ENCODE measurements around the gene EPHX1.
A peak's percentile ranks its signal among the peaks of the same experiment; 100 is the strongest.
"Not testable (repeated sequence)": the region's sequence is repeated elsewhere in the genome, so short reads cannot be mapped to it uniquely, and the experiment has no call there.

The EPHX1 gene

DNA sequence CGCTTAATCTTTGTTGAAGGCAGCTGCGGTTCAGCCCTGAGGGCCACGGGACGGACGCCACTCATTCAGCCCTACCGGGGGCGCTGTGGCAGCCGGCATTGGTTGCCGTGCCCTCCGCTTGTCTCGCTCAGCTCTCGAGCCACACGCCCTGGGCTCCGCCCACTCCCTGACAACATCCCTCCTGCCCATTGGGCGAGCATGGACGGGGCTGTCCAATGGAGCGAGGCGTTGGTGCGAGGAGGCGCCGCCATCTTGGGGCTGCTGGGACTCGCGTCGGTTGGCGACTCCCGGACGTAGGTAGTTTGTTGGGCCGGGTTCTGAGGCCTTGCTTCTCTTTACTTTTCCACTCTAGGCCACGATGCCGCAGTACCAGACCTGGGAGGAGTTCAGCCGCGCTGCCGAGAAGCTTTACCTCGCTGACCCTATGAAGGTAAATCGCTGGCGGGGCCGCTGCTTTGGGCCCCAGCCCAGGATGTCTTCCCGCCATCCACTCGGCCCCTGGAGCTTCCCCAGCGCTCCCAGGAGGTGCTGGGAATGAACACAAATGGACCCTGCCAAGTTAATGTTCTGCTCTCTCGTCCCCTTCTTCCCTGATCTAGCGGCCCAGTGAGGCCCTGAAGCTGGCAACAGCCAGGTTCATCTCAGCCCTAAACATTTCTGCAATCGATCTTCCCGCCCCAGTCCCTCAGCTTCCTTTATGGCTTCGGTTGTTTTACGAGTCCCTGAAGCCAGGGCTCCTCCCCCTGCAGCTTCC, 32.2 kb upstream of the EPHX1 start, which contains the start of gene SRP9:
SRP9 (plus strand) TSS at position 244 of the 754 bp plus-strand sequence; CDS start at position 359, 115 bp downstream.
- peak; percentile 99 for DNase-seq

- DNase-seq: no peak
Measured at GRCh38 chr1:225778337-225778669, 31.6 kb upstream of the EPHX1 start.

- DNase-seq: not testable (repeated sequence)
Measured at GRCh38 chr1:225779165-225779564, 30.8 kb upstream of the EPHX1 start.

GRCh38 chr1:225780134-225780533, 29.8 kb upstream of the EPHX1 start:
- no peak for DNase-seq

GRCh38 chr1:225780630-225781029, 29.3 kb upstream of the EPHX1 start:
- no peak for DNase-seq

DNA sequence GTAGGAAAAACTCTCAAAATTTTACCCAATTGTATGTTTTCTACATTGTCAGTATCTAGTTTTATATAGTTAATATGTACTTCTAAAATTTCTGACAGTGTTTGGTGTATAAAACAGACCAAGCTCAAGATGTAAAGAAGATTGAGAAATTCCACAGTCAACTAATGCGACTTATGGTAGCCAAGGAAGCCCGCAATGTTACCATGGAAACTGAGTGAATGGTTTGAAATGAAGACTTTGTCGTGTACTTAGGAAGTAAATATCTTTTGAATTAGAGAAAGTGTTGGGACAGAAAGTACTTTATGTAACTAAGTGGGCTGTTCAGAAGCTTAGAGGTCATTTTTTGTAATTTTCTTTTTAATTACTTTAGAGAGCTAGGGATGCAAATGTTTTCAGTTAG, 20.8 kb upstream of the EPHX1 start:
- DNase-seq: not testable (repeated sequence)

GRCh38 chr1:225794954-225795353, 15.0 kb upstream of the EPHX1 start:
- no peak for DNase-seq

GRCh38 chr1:225796097-225796496, 13.8 kb upstream of the EPHX1 start:
- not testable (repeated sequence) for DNase-seq

- DNase-seq: not testable (repeated sequence)
Measured at GRCh38 chr1:225801146-225801545, 8.8 kb upstream of the EPHX1 start.

GRCh38 chr1:225806249-225806648, 3.7 kb upstream of the EPHX1 start:
- no peak for DNase-seq

DNA sequence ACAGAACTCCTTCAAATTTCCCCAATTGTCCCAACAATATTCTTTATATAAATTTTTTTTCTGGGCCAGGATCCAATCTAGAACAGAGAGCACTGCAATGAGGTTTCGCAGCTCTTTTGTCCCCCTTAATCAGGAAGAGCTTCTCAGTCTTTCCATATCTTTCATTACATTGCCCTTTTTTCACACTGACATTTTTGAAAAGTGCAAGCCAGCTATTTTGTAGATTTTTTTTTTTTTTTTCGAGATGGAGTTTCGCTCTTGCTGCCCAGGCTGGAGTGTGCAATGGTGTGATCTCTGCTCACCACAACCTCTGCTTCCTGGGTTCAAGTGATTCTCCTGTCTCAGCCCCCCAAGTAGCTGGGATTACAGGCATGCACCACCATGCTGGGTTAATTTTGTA, 3.2 kb upstream of the EPHX1 start:
- DNase-seq: not testable (repeated sequence)

DNA sequence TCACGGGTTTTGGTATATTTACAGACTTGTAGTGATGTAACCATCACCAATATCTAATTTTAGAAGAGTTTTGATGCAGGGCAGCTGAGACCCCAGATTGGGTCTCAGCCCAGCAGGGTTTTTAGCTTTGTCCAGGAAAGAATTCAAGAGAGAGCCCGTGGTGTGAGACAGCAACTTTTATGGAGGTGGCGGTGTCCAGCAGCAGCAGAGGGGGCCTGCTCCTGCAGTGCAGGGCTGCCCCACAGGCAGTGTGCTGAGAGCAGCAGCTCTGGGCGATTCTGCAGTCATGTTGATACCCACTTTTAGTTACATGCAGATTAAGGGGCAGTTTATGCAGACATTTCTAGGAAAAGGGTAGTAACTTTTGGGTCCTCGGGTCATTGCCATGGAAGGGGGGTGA, 1.8 kb upstream of the EPHX1 start:
- DNase-seq: no peak

DNA sequence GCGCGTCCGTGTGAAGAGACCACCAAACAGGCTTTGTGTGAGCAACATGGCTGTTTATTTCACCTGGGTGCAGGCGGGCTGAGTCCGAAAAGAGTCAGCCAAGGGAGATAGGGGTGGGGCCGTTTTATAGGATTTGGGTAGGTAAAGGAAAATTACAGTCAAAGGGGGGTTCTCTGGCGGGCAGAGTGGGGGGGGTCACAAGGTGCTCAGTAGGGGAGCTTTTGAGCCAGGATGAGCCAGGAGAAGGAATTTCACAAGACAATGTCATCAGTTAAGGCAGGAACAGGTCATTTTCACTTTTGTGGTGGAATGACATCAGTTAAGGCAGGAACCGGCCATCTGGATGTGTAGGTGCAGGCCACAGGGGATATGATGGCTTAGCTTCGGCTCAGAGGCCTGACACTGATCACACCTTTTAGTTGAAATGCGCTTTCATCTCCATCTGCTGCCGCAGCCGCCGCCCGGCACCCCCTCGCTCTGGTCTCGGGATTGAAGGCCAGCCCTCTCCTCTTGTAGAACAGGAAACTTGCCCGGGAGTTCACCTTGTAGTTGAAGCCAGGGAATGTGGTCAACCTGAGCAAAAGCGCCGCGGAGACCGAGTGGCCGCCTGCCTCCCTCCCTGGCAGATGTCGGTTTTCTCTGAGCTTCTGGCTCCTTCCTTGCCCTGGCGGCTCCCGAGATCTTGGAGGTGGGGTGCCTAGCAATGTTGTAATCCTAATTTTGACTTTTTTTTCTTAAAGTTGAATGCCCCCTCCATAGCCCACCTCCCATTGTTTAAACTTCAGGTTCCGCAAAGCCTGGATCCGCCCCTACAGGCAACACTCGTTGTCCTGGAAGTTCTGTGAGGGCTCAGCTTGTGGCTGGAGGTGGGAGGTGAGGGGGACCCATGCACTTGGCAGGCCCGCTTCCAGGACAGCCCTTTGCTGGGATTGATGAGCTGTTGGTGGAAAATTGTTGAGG, 935 bp downstream of the EPHX1 start:
- DNase-seq: not testable (repeated sequence)

- no peak for DNase-seq
Measured at GRCh38 chr1:225811622-225812487, 1.9 kb downstream of the EPHX1 start.

DNA sequence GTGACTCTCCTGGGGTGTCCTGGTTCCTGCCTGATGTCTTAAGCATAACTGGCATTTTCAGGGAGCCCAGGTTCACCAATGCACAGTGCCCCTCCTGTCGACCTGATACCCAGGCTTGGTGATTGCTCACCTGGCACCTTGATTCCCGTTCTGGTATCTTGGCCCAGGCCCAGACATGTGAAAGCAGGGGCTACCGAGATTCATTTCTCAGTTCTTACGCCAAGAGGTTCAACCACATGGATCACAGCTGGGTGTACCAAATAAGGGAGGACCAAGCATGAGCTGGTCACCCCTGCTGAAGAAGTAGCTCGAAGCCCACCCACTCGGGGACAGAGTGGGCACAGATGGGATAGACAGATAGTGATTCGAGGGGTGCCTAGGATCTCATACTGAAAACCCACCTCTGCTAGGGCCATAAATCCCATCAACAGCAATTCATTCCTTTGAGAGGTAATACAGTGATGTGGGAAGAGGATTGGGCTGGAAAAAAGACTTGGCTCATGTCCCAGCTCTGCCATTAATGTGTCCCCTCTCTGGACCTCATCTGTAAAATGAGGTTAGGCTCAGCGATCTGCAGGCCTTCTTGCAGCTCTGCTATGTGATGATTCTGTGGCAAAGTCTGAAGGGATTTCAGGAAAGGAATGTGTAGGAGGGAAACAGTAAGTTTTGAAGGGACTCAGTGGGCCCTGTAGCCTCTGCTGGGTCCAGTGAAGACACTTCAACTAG, 2.7 kb downstream of the EPHX1 start:
- DNase-seq: no peak

- no peak for DNase-seq
Measured at GRCh38 chr1:225813214-225813964, 3.5 kb downstream of the EPHX1 start.

- DNase-seq: no peak
Measured at GRCh38 chr1:225814381-225814780, 4.5 kb downstream of the EPHX1 start.

DNA sequence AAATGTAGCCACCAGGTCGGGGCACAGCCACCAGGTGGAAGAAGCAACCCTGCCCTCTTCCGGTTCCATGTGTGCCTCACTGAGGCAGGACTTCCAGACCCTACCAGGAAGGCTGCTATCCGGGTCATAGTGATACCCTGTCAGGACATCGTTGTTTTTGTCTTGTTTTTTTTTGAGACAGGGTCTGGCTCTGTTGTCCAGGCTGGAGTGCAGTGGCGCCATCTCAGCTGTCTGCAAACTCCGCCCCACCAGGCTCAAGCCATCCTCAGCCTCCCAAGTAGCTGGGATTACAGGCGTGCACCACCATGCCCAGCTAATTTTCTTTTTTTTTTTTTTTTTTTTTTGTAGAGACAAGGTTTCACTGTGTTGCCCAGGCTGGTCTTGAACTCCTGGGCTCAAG, 5.2 kb downstream of the EPHX1 start:
- DNase-seq: not testable (repeated sequence)

DNA sequence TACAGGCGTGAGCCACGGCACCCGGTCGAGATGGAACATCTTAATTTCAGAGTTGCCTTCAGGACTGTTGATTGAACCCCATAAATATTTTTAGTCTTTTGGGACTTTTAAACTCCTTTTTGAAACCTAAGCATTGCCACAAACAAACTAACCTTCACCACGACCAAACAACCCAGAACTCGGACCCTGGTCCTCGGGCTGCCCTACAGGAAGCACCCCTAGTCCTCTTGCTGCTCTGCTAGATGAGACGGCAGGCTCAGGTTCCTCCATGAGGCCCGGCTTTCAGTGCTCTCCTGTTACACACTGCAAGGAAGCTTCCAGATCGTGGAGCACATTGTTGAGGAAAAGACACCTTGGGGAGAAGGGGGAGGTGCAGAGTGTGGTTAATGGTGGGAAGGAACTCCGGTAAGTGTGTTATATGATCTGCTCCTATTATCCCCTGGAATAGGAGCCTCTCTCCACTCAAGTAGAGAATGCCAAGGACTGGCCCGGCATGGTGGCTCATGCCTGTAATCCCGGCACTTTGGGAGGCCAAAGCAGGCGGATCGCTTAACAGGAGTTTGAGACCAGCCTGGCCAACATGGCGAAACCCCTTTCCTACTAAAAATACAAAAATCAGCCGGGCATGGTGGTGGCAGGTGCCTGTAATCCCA, 5.7 kb downstream of the EPHX1 start:
- no peak for DNase-seq

GRCh38 chr1:225816643-225817538, 7.0 kb downstream of the EPHX1 start:
- DNase-seq: no peak

Measured in CD4-positive, alpha-beta T cell treated with Interleukin-15 for 1 hour (primary cell).